ENCODE results near the gene TEN1.

Gene TEN1

GRCh38 chr17:76018801-76019200 is 39.8 kb downstream of the TEN1 start:
- TF ChIP-seq, protein P1, sequence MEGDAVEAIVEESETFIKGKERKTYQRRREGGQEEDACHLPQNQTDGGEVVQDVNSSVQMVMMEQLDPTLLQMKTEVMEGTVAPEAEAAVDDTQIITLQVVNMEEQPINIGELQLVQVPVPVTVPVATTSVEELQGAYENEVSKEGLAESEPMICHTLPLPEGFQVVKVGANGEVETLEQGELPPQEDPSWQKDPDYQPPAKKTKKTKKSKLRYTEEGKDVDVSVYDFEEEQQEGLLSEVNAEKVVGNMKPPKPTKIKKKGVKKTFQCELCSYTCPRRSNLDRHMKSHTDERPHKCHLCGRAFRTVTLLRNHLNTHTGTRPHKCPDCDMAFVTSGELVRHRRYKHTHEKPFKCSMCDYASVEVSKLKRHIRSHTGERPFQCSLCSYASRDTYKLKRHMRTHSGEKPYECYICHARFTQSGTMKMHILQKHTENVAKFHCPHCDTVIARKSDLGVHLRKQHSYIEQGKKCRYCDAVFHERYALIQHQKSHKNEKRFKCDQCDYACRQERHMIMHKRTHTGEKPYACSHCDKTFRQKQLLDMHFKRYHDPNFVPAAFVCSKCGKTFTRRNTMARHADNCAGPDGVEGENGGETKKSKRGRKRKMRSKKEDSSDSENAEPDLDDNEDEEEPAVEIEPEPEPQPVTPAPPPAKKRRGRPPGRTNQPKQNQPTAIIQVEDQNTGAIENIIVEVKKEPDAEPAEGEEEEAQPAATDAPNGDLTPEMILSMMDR (conservative IDR thresholded peaks at IDR 0.05; ENCODE audit: low read depth, low read length) = no peak
- no peak overlapping the region for H3K4me3 ChIP-seq (ENCODE audit: low read depth, low read length)
- no peak for DNase-seq (ENCODE audit: low read depth)

DNA sequence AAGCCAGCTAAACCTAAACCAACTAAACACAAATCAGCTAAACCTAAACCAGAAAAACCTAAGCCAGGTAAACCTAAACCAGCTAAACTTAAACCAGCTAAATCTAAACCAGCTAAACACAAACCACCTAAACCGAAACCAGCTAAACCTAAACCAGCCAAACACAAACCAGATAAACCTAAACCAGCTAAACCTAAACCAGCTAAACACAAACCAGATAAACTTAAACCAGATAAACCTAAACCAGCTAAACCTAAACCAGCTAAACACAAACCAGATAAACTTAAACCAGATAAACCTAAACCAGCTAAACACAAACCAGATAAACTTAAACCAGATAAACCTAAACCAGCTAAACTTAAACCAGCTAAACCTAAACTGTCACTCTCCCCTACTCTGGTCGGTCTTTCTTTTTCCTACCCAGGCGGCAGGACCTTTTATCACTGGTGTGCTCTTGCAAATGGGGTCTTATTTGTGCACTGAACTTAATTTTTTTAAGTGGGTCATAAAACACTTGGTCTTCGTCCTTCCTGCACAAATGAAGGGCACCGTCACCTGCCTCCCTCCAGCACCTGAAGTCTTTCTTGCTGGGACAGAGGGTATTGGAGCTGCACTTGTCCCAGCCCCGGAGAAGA is 40.9 kb downstream of the TEN1 start:
- TF ChIP-seq, protein P1 (conservative IDR thresholded peaks at IDR 0.05; ENCODE audit: low read depth, low read length) = no peak
- DNase-seq (ENCODE audit: low read depth) = no peak
- H3K4me3 ChIP-seq (ENCODE audit: low read depth, low read length) = no peak overlapping the region

GRCh38 chr17:76022285-76022684 is 43.2 kb downstream of the TEN1 start:
- H3K4me3 ChIP-seq (ENCODE audit: low read depth, low read length) = no peak overlapping the region
- no peak for DNase-seq (ENCODE audit: low read depth)
- TF ChIP-seq, protein P1 (conservative IDR thresholded peaks at IDR 0.05; ENCODE audit: low read depth, low read length) = no peak

DNA sequence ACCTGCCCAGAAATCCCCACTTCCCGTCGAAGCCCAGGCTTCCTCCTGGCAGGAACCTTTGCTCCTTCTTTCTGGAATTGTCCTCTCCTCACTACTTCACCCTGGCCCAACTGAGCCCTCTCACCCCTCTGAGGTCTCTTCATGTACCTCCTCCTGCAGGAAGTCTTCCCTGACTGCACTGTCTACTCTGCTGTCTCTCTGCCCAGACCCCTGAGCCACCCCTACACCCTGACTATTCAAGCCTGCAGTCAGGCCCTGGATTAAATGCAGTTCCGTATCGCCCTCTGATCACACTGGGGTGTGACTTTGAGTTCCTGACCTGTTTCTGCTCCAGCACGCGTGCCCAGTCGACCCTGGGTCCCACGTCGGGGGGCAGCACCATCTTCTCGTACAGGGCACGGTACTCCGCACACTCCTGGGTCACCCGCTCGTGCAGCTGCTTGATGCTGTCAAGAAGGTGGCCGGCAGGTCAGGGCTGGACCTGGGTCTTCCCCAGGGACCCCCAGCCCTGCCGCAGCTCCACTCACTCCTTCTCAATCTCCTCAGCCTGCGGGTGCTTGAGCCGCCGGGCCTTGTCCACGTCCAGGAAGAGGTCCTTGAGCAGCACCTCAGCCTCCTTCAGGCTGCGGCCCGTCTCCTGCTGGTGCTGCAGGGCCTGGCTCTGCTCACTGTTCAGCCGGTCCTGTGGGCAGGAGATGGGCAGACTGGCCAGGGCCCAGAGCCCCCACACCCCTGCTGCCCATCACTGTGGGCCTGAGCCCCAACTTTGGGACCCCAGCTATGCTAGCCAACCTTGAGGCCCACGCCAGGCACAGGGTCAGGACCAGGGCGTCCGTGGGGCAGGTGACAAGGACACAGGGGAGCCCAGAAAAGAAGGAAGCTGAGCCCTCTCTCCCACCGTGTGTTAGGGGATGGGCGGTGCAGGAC is 44.2 kb downstream of the TEN1 start:
- H3K4me3 ChIP-seq (ENCODE audit: low read depth, low read length) = no peak overlapping the region
- TF ChIP-seq, protein P1 (conservative IDR thresholded peaks at IDR 0.05; ENCODE audit: low read depth, low read length) = no peak

DNA sequence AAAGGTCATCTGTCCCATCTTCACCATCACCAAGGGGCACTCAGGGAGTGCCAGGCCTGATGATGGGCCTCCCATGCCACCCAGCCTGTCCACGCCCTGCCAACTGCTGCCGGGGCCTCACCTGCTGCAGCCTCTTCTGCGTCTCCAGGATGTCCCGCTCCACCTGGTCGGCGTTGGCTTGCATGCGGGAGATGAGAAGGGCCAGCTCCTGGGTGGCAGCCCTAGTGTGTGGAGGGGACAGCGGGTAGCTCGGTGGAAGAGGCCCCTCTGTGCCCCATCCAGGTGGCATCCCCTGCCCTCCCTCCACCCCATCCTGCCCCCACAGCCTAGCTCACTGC is 44.8 kb downstream of the TEN1 start:
- DNase-seq (ENCODE audit: low read depth) = no peak
- TF ChIP-seq, protein P1 (conservative IDR thresholded peaks at IDR 0.05; ENCODE audit: low read depth, low read length) = no peak
- H3K4me3 ChIP-seq (ENCODE audit: low read depth, low read length) = no peak overlapping the region

More for the DNA sequence above, 44.2 kb downstream of the TEN1 start:
- no peak for DNase-seq (ENCODE audit: low read depth)

- no peak for DNase-seq (ENCODE audit: low read depth)
- TF ChIP-seq, protein P1 (conservative IDR thresholded peaks at IDR 0.05; ENCODE audit: low read depth, low read length) = no peak
- H3K4me3 ChIP-seq (ENCODE audit: low read depth, low read length) = no peak overlapping the region
Observed at GRCh38 chr17:76024353-76024752, 45.3 kb downstream of the TEN1 start.
